GM12878 (cell line): ENCODE results near the gene NPBWR2. TPM values are rescaled to one million over a fixed set of nuclear protein-coding genes. Genes with fewer than 3 reads are reported as not detected.

Source experiments
- ATAC-seq: fragments of 200-7000 bp; cut with Tn5 transposase; 3 replicates; pipeline ENCODE4 v1.9.1; 2020; ENCODE audit warnings: mild to moderate bottlenecking, moderate library complexity
- BruUV-seq: library from RNA; stranded (reverse); fragments of 400-500 nt; replicated peaks from 2 replicates; lab custom pipeline; 2021; lab: Mats Ljungman, UMichigan
- CTCF ChIA-PET: fragments of 300-600 bp; sonication (Branson Sonifier 250); formaldehyde crosslinking; extraction: SDS; loops from one replicate; lab custom pipeline; 2021; ENCODE audit warnings: inconsistent platforms; lab: Yijun Ruan, JAX
- POLR2A ChIA-PET: fragments of 350-600 bp; formaldehyde crosslinking; extraction: SDS; loops from one replicate; lab custom pipeline; 2021; ENCODE audit warnings: inconsistent platforms; lab: Charles Lee
- RAD21 ChIA-PET: fragments of 300-600 bp; sonication (Branson Sonifier 250); formaldehyde crosslinking; loops from one replicate; lab custom pipeline; 2023; ENCODE audit warnings: antibody characterized with exemption; ENCODE audit not compliant: unreplicated experiment; lab: Charles Lee
- SMC1A ChIA-PET: fragments of 300-600 bp; sonication (Branson Sonifier 250); formaldehyde crosslinking; loops from one replicate; lab custom pipeline; 2023; ENCODE audit not compliant: unreplicated experiment, uncharacterized antibody; lab: Charles Lee
- DNase-seq: peaks from one replicate; pipeline ENCODE4 v3.0.0-alpha.2; 2011; ENCODE audit warnings: low read depth, low spot score
- FAIRE-seq: peaks from 3 replicates; lab custom pipeline; 2011; peaks lifted over from hg19 to GRCh38; lab: Jason Lieb, UNC
- H2AFZ ChIP-seq: 2 replicates; pipeline ENCODE4 v1.6.0; 2011; ENCODE audit warnings: low read depth, low read length, control low read depth; ENCODE audit not compliant: control insufficient read depth
- H3K27ac ChIP-seq: 2 replicates; pipeline ENCODE4 v1.5.1; 2011; ENCODE audit warnings: control low read depth; ENCODE audit not compliant: control insufficient read depth, insufficient read depth
- H3K27me3 ChIP-seq, 2 experiments: replicated peaks in 1 of 2; 2 replicates each; pipeline versions ENCODE4 v1.6.0 to v1.6.1; 2011; ENCODE audit warnings: low read length in 1 of 2; ENCODE audit not compliant: control insufficient read depth in 2 of 2, insufficient read depth in 2 of 2
- H3K36me3 ChIP-seq, 2 experiments: 2 replicates each; pipeline ENCODE4 v1.5.1; 2011; ENCODE audit warnings: low read length in 1 of 2; ENCODE audit not compliant: control insufficient read depth in 2 of 2, insufficient read depth in 2 of 2
- H3K4me1 ChIP-seq: 2 replicates; pipeline ENCODE4 v1.6.1; 2011; ENCODE audit warnings: mild to moderate bottlenecking, low read length, moderate library complexity, mixed read lengths; ENCODE audit not compliant: control insufficient read depth, insufficient read depth
- H3K4me2 ChIP-seq: 2 replicates; pipeline ENCODE4 v1.6.0; 2011; ENCODE audit warnings: control low read depth; ENCODE audit not compliant: control insufficient read depth, insufficient read depth
- H3K4me3 ChIP-seq: fragments of 200-600 bp; sonication (generic); 2 replicates; pipeline ENCODE4 v1.5.1; 2016
- H3K79me2 ChIP-seq: 2 replicates; pipeline ENCODE4 v1.6.0; 2011; ENCODE audit warnings: low read length; ENCODE audit not compliant: control insufficient read depth, insufficient read depth
- H3K9ac ChIP-seq: 2 replicates; pipeline ENCODE4 v1.8.0; 2011; ENCODE audit warnings: low read length, control low read depth, mixed read lengths; ENCODE audit not compliant: control insufficient read depth, insufficient read depth
- H3K9me3 ChIP-seq: replicated peaks from 3 replicates; pipeline ENCODE4 v1.5.1; 2011; ENCODE audit warnings: mild to moderate bottlenecking, low read length; ENCODE audit not compliant: control insufficient read depth, insufficient read depth
- H4K20me1 ChIP-seq: 2 replicates; pipeline ENCODE4 v1.6.0; 2011; ENCODE audit not compliant: control insufficient read depth, insufficient read depth
- BRCA1 ChIP-seq: IDR thresholded peaks from 2 replicates; pipeline ENCODE4 v1.6.1; 2011; ENCODE audit warnings: low read depth, low read length, improper control_type of control experiment
- CHD2 ChIP-seq: IDR thresholded peaks from 2 replicates; pipeline ENCODE4 v1.6.1; 2011; ENCODE audit warnings: low read depth, low read length, improper control_type of control experiment, borderline replicate concordance
- CREB1 ChIP-seq: IDR thresholded peaks from 2 replicates; pipeline ENCODE4 v1.6.1; 2012; ENCODE audit warnings: low read depth, mild to moderate bottlenecking, inconsistent platforms
- E2F4 ChIP-seq: IDR thresholded peaks from 2 replicates; pipeline ENCODE4 v1.6.1; 2012; ENCODE audit warnings: low read depth, low read length, improper control_type of control experiment
- MLLT1 ChIP-seq: fragments of 450-650 bp; IDR thresholded peaks from 2 replicates; pipeline ENCODE4 v1.6.1; 2016; ENCODE audit warnings: mild to moderate bottlenecking
- PAX5 ChIP-seq: IDR thresholded peaks from 2 replicates; pipeline ENCODE4 v1.6.1; 2011; ENCODE audit warnings: low read depth, low read length, borderline replicate concordance
- POU2F2 ChIP-seq: IDR thresholded peaks from 3 replicates; pipeline ENCODE4 v1.6.1; 2011; ENCODE audit warnings: low read depth, mild to moderate bottlenecking, low read length, borderline replicate concordance
- RAD21 ChIP-seq: IDR thresholded peaks from 2 replicates; pipeline ENCODE4 v1.6.1; 2011; ENCODE audit warnings: mild to moderate bottlenecking, low read depth, low read length, moderate library complexity; ENCODE audit not compliant: insufficient read depth
- RB1 ChIP-seq: fragments of 450-650 bp; formaldehyde crosslinking; IDR thresholded peaks from 2 replicates; pipeline ENCODE4 v1.6.1; 2017; ENCODE audit warnings: mild to moderate bottlenecking, borderline replicate concordance
- RBBP5 ChIP-seq: fragments of 200-600 bp; sonication (generic); conservative IDR thresholded peaks from 2 replicates; pipeline ENCODE4 v1.6.1; 2016
- SIX5 ChIP-seq: IDR thresholded peaks from 2 replicates; pipeline ENCODE4 v1.6.1; 2011; ENCODE audit warnings: mild to moderate bottlenecking, low read depth, low read length, moderate library complexity; ENCODE audit not compliant: severe bottlenecking
- SREBF1 ChIP-seq: IDR thresholded peaks from 2 replicates; pipeline ENCODE4 v1.6.1; 2012; ENCODE audit warnings: mild to moderate bottlenecking, low read length
- WGBS: methylation state at CpG from one replicate; pipeline ENCODE4 v1.1.6; 2016; ENCODE audit warnings: low lambda C conversion rate; ENCODE audit not compliant: insufficient replicate concordance, insufficient coverage; ENCODE audit errors: missing lambda C conversion rate; 5-methylcytosine and 5-hydroxymethylcytosine counted together
- in situ Hi-C: fragments of 300-500 bp; cut with MboI; formaldehyde crosslinking; loops from 9 replicates; pipeline ENCODE4 v1.14.3; 2018; ENCODE audit warnings: mixed read lengths
- intact Hi-C: fragments of 100-400 bp; cut with micrococcal nuclease; formaldehyde crosslinking; loops from one replicate; pipeline ENCODE4 v1.14.2; 2022; ENCODE audit not compliant: unreplicated experiment
- polyA plus RNA-seq, 11 experiments: library from polyadenylated mRNA; depleted of rRNA in 4 of 11; unstranded in 6 of 11; stranded (reverse) in 5 of 11; fragments of >200 nt; fragmentation: Nextera tagmentation in 4 of 11; fragmentation: Illumina TruSeq in 1 of 11; extraction: Ambion mirVana in 4 of 11; extraction: Trizol in 1 of 11; gene quantifications; 1 replicate in 1 of 11; 2 replicates in 10 of 11; pipeline versions ENCODE4 v1.2.1 to v1.2.3, GENCODE V29; 2011 to 2016; ENCODE audit warnings: inconsistent platforms in 2 of 11, missing spikeins in 2 of 11, low read depth in 1 of 11
- total RNA-seq, 4 experiments: library from RNA; depleted of rRNA in 3 of 4; stranded (reverse); fragments of >200 nt in 3 of 4; fragmentation: Illumina TruSeq in 1 of 4; extraction: Trizol in 1 of 4; gene quantifications; 2 replicates each; pipeline versions ENCODE4 v1.2.1 to v1.2.3, GENCODE V29; 2013 to 2021
- TF ChIP-seq, protein P1 (sequence below): fragments of 450-650 bp; formaldehyde crosslinking; IDR thresholded peaks from 2 replicates; pipeline ENCODE4 v1.4.0; 2020; ENCODE audit warnings: mild to moderate bottlenecking, moderate library complexity

The NPBWR2 gene
- total and polyA plus RNA-seq, 10 of the 15 experiments (the other 5 are each of a cell fraction or from before 2014, with no cell fraction given) = not detected

DNA sequence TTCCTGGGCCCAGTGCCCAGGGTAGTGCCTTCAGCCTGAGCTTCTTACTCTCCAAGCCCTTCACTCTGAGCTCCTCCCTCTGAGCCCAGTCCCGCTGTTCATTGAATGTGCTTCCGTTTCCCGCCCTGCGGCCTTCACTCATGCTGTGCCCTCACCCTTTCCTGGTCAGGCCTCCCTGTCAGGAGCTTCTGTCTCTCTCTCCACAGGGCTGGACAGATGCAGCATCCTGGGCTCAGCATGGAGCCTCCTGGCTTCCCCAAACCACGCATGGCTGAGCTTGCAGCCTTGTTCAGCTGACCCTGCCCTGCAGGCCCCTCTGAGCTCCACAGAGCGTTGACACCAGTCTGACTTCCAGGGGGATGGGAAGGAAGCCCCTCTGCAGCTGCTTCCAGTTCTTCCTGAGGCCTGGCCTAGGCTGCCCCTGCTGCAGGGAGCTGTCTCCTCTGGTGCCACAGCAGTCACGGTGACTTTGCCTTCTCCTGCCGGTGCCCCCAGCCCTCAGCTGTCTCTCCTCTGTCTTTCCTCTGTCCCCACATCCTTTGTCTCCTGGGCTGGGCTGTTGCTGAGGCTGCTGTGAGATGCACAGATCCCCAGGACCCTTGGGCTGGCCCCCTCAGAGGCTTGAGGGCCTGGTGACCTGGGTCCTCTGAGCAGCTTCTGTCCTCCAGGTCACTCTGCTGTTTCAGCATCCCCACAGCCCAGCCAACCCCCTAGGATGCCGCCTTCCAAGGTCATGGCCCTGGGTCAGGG, 48.9 kb upstream of the NPBWR2 start:
- no peak overlapping the region for H3K27ac ChIP-seq
- CTCF ChIA-PET = interaction anchor here (0.6 kb wide), 1 partner anchor 477 kb away, joined by 3 read pairs; no protein-coding TSS in a partner anchor
- WGBS = 25% methylated on average over 9 of the region's 9 CpGs
- no peak overlapping the region for H2AFZ ChIP-seq
- H3K9me3 ChIP-seq = no peaks in the 10 kb centered on the region
- TF ChIP-seq PAX5 (no peak), CREB1 (no peak), SREBF1 (no peak), MLLT1 (no peak), SIX5 (no peak), BRCA1 (no peak), CHD2 (no peak), POU2F2 (no peak), RB1 (no peak), E2F4 (no peak), RAD21 (no peak), RBBP5 (no peak)
- TF ChIP-seq, protein P1, sequence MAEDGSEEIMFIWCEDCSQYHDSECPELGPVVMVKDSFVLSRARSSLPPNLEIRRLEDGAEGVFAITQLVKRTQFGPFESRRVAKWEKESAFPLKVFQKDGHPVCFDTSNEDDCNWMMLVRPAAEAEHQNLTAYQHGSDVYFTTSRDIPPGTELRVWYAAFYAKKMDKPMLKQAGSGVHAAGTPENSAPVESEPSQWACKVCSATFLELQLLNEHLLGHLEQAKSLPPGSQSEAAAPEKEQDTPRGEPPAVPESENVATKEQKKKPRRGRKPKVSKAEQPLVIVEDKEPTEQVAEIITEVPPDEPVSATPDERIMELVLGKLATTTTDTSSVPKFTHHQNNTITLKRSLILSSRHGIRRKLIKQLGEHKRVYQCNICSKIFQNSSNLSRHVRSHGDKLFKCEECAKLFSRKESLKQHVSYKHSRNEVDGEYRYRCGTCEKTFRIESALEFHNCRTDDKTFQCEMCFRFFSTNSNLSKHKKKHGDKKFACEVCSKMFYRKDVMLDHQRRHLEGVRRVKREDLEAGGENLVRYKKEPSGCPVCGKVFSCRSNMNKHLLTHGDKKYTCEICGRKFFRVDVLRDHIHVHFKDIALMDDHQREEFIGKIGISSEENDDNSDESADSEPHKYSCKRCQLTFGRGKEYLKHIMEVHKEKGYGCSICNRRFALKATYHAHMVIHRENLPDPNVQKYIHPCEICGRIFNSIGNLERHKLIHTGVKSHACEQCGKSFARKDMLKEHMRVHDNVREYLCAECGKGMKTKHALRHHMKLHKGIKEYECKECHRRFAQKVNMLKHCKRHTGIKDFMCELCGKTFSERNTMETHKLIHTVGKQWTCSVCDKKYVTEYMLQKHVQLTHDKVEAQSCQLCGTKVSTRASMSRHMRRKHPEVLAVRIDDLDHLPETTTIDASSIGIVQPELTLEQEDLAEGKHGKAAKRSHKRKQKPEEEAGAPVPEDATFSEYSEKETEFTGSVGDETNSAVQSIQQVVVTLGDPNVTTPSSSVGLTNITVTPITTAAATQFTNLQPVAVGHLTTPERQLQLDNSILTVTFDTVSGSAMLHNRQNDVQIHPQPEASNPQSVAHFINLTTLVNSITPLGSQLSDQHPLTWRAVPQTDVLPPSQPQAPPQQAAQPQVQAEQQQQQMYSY (CRISPR knock-in tag) = no peak
- RAD21 ChIA-PET = no interaction called here
- SMC1A ChIA-PET = no interaction called here
- ATAC-seq (no peak), FAIRE-seq (no peak), DNase-seq (no peak)
- no peak overlapping the region for H3K4me2 ChIP-seq
- H4K20me1 ChIP-seq = no peaks in the 10 kb centered on the region
- H3K4me3 ChIP-seq = no peak overlapping the region
- intact Hi-C loops (no loop called here), in situ Hi-C loops (no loop called here)
- BruUV-seq = no TSS peak
- H3K79me2 ChIP-seq = no peaks in the 10 kb centered on the region
- POLR2A ChIA-PET = no interaction called here
- no peak overlapping the region for H3K9ac ChIP-seq
- no peaks in the 10 kb centered on the region; a peak in 2 of 4 replicates for H3K27me3 ChIP-seq
- H3K4me1 ChIP-seq = no peaks in the 10 kb centered on the region
- no peaks in the 10 kb centered on the region for H3K36me3 ChIP-seq
